Measurements from ENCODE around the gene BMP15. TPM values are rescaled to one million over a fixed set of nuclear protein-coding genes. Genes with fewer than 3 reads are reported as not detected.

BMP15 gene
- total RNA-seq (not detected in 2 replicates), polyA plus RNA-seq (not detected in 2 replicates), polyA minus RNA-seq (0.26 TPM in 1 of 2 replicates, not detected in the other)
- not detected for total RNA-seq (2013)

GRCh38 chrX:50910685-50911176 is at the start of gene BMP15:
TSS of gene BMP15 (plus strand) at chrX:50910735. CDS start at chrX:50910784, 49 bp downstream.
- ChIA-PET POLR2A (no interaction called here), CTCF (no interaction called here)
- Histone ChIP-seq H3K4me1 (ENCODE audit: control insufficient read depth in 2 of 2, insufficient read depth in 2 of 2, low read length in 2 of 2) (no peaks in the 10 kb centered on the region), H3K36me3 (replicated peaks in 1 of 2; ENCODE audit: control extremely low read depth in 1 of 2, control insufficient read depth in 1 of 2, extremely low read depth in 1 of 2, insufficient read depth in 2 of 2, low read length in 1 of 2) (no peaks in the 10 kb centered on the region), H3K27me3 (replicated peaks in 1 of 4; ENCODE audit: control extremely low read depth in 1 of 4, control insufficient read depth in 3 of 4, insufficient read depth in 4 of 4, low read length in 3 of 4) (no peaks in the 10 kb centered on the region), H3K4me3 (ENCODE audit: control extremely low read depth in 1 of 5, extremely low read depth in 1 of 5, insufficient read depth in 1 of 5, low read depth in 2 of 5, low read length in 4 of 5) (no peak within 1 kb of the TSS), H3K79me2 (ENCODE audit: control insufficient read depth, insufficient read depth, low read length) (no peaks in the 10 kb centered on the region), H3K9me3 (ENCODE audit: control extremely low read depth in 1 of 3, control insufficient read depth in 2 of 3, insufficient read depth in 1 of 3, low read length in 2 of 3) (no peaks in the 10 kb centered on the region), H3K4me2 (replicated peaks; ENCODE audit: low read depth, low read length, poor library complexity, severe bottlenecking) (no peak within 1 kb of the TSS), H2AFZ (ENCODE audit: insufficient read depth, low read depth, low read length, poor library complexity, severe bottlenecking) (no peak within 1 kb of the TSS), H3K27ac (ENCODE audit: low read length in 2 of 2) (no peak within 1 kb of the TSS), H4K20me1 (ENCODE audit: control insufficient read depth, insufficient read depth, low read length, poor library complexity, severe bottlenecking) (no peaks in the 10 kb centered on the region), H3K9ac (ENCODE audit: low read length) (no peak within 1 kb of the TSS)
- Mint-ChIP-seq H3K4me3 (no peak within 1 kb of the TSS), H3K27ac (no peak within 1 kb of the TSS), H3K27me3 (no peaks in the 10 kb centered on the region), H3K4me1 (no peaks in the 10 kb centered on the region), H3K9me3 (ENCODE audit: insufficient read depth) (no peaks in the 10 kb centered on the region)
- ATAC-seq (ENCODE audit: low read depth): no peak
- intact Hi-C loops (cut with micrococcal nuclease): no loop called here
- no peak for TF ChIP-seq EZH2 (IDR thresholded peaks at IDR 0.05; ENCODE audit: borderline replicate concordance, insufficient read depth, low read depth, low read length, poor library complexity, severe bottlenecking)
- TF ChIP-seq CTCF (IDR thresholded peaks at IDR 0.05): no peak
- 100% methylated on average over 6 of the region's 9 CpGs for WGBS (ENCODE audit: insufficient coverage)
- no peak for DNase-seq

- H3K4me3 Mint-ChIP-seq: no peak overlapping the region
- POLR2A ChIA-PET: no interaction called here
Observed at GRCh38 chrX:50863471-50863870, 47.1 kb upstream of the BMP15 start.

More at GRCh38 chrX:50863471-50863870, 47.1 kb upstream of the BMP15 start:
- intact Hi-C loops (cut with micrococcal nuclease): no loop called here
- H3K9ac ChIP-seq (ENCODE audit: low read length): no peak overlapping the region
- peaks cover 7% of the 10 kb centered on the region for H3K27me3 Mint-ChIP-seq
- DNase-seq (no peak), ATAC-seq (ENCODE audit: low read depth) (no peak)
- H3K36me3 ChIP-seq (replicated peaks in 1 of 2; ENCODE audit: control extremely low read depth in 1 of 2, control insufficient read depth in 1 of 2, extremely low read depth in 1 of 2, insufficient read depth in 2 of 2, low read length in 1 of 2): no peaks in the 10 kb centered on the region
- no peaks in the 10 kb centered on the region for H4K20me1 ChIP-seq (ENCODE audit: control insufficient read depth, insufficient read depth, low read length, poor library complexity, severe bottlenecking)
- no CpG with 5 or more reads among the region's 1 CpG for WGBS (ENCODE audit: insufficient coverage)
- no peak overlapping the region for H2AFZ ChIP-seq (ENCODE audit: insufficient read depth, low read depth, low read length, poor library complexity, severe bottlenecking)
- H3K9me3 Mint-ChIP-seq (ENCODE audit: insufficient read depth): no peaks in the 10 kb centered on the region
- H3K4me1 ChIP-seq (ENCODE audit: control insufficient read depth in 2 of 2, insufficient read depth in 2 of 2, low read length in 2 of 2): no peaks in the 10 kb centered on the region
- H3K4me1 Mint-ChIP-seq: no peaks in the 10 kb centered on the region
- H3K27ac ChIP-seq (ENCODE audit: low read length in 2 of 2): no peak overlapping the region
- H3K79me2 ChIP-seq (ENCODE audit: control insufficient read depth, insufficient read depth, low read length): no peaks in the 10 kb centered on the region
- CTCF ChIA-PET: no interaction called here
- no peak overlapping the region for H3K4me2 ChIP-seq (replicated peaks; ENCODE audit: low read depth, low read length, poor library complexity, severe bottlenecking)
- no peak for TF ChIP-seq CTCF (IDR thresholded peaks at IDR 0.05)
- TF ChIP-seq EZH2 (IDR thresholded peaks at IDR 0.05; ENCODE audit: borderline replicate concordance, insufficient read depth, low read depth, low read length, poor library complexity, severe bottlenecking): no peak
- no peaks in the 10 kb centered on the region for H3K9me3 ChIP-seq (ENCODE audit: control extremely low read depth in 1 of 3, control insufficient read depth in 2 of 3, insufficient read depth in 1 of 3, low read length in 2 of 3)
- H3K27me3 ChIP-seq (replicated peaks in 1 of 4; ENCODE audit: control extremely low read depth in 1 of 4, control insufficient read depth in 3 of 4, insufficient read depth in 4 of 4, low read length in 3 of 4): no peaks in the 10 kb centered on the region
- no peak overlapping the region for H3K4me3 ChIP-seq (ENCODE audit: control extremely low read depth in 1 of 5, extremely low read depth in 1 of 5, insufficient read depth in 1 of 5, low read depth in 2 of 5, low read length in 4 of 5)
- H3K27ac Mint-ChIP-seq: no peak overlapping the region
